ENCODE results near the gene TMEM107. TPM values are rescaled to one million over a fixed set of nuclear protein-coding genes. Genes with fewer than 3 reads are reported as not detected.
A peak's percentile ranks its signal among the peaks of the same experiment; 100 is the strongest.
"Not testable (repeated sequence)": the region's sequence is repeated elsewhere in the genome, so short reads cannot be mapped to it uniquely, and the experiment has no call there.

The TMEM107 gene
- polyA plus RNA-seq, 1 donor from 2014 or later: 35.2 TPM

DNA sequence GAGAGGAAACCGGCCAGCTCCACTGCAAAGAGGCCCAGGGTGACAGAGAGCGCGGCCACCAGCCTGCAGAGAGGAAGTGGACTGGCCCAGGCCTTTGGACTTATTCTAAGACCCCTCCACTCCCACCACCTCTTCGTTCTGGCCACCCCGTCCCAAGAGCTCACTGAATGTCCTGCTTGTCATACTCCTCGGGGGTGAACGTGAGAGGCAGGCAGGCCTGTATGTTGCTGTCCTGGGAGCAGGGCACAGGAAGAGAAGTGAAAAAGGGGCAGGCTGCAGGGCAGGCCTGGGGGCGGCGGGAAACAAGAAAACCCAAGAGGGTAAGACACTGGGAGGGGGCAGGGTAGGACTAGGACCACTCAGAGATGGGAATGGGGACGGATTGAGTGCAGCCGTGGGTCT, 384 bp downstream of the TMEM107 start:
- peaks cover 24 to 32% (median 30%) of the 10 kb centered on the region in 3 donors for H3K4me1 Mint-ChIP-seq
- peak overlapping the region; percentile 94 to 96 (median 95) for H3K27ac Mint-ChIP-seq
- H3K4me3 Mint-ChIP-seq: peak overlapping the region; percentile 87 to 99 (median 94)
- H3K9me3 Mint-ChIP-seq: no peaks in the 10 kb centered on the region
- H3K36me3 Mint-ChIP-seq: no peaks in the 10 kb centered on the region
- no peaks in the 10 kb centered on the region for H3K27me3 Mint-ChIP-seq

DNA sequence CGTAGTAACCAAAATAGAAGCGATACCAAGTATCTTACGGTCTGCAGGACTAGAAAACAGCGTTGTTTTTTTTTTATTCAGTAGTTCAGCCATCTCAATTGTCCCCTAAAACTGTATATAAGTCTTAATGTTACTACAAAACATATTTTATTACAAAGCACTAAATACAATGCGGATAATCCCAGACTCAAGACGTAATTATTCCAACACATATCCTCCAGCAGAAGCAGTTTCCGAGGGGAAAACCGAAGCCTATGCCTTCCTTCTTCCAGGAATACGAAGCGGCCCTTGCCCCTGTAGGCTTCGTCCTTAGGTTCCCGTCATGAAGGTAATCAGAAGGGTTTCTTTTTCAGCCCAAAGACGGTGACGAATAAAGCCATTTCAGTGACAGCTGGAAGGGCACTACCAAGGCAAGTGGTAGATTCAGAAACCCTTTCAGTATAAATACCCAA, 2.3 kb downstream of the TMEM107 start:
- H3K4me1 Mint-ChIP-seq: peaks cover 24 to 32% (median 29%) of the 10 kb centered on the region in 3 donors
- no peaks in the 10 kb centered on the region for H3K27me3 Mint-ChIP-seq
- H3K9me3 Mint-ChIP-seq: no peaks in the 10 kb centered on the region
- H3K27ac Mint-ChIP-seq: peak overlapping the region; percentile 96 to 100 (median 100)
- H3K36me3 Mint-ChIP-seq: no peaks in the 10 kb centered on the region
- peak overlapping the region; percentile 91 to 97 (median 94) for H3K4me3 Mint-ChIP-seq

DNA sequence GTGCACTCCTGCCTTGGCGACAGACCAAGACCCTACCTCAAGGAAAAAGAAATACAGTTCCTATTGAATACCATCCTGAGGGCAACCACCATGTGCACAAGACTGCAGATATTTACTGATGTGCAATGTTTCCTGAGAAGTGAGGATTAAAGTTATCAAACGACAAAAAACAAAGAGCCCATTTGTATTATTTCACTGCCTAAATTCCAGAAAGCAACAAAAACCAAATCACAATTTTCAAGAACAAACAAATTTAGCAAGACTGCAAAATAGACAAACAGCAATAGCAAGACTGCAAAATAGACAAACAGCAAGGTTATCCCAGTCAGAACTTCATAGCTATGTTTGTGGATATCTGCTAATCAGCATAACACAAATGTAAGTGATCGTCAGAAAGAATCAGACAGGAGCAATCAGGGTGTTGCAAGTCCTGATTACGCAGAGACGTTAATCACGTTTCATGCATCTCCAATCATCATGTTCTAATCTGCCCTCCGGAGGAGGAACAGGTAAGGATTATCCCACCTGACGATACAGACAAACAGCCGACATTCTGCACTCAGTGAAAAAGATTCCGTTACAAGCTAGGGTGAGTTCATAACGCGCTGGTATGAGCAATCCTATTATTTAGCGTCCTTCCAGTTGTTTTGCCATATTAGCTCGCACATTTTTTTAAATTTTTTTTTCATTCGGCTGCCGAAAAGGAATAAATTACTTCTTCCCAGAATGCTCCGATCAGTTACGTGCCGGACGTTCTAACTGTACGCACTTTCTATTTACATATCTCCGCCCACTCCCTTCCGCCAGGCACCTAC, 2.9 kb downstream of the TMEM107 start:
- peaks cover 24 to 32% (median 29%) of the 10 kb centered on the region in 3 donors for H3K4me1 Mint-ChIP-seq
- no peaks in the 10 kb centered on the region for H3K27me3 Mint-ChIP-seq
- H3K9me3 Mint-ChIP-seq: no peaks in the 10 kb centered on the region
- H3K4me3 Mint-ChIP-seq: peak overlapping the region; percentile 91 to 97 (median 94)
- H3K27ac Mint-ChIP-seq: peak overlapping the region; percentile 96 to 100 (median 100)
- no peaks in the 10 kb centered on the region for H3K36me3 Mint-ChIP-seq

DNA sequence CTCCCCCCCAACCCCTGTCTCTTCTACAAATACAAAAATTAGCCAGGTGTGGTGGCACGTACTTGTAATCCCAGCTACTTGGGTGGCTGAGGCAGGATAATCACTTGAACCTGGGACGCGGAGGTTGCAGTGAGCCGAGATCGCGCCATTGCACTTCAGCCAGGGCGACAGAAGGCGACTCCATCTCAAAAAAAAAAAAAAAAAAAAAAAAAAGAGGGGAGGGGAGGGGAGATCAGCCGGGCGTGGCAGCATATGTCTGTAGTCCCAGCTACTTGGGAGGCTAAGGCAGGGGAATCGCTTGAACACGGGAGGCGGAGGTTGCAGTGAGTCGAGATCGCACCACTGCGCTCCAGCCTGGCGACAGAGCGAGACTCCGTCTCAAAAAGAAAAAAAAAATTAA, 6.0 kb downstream of the TMEM107 start:
- not testable (repeated sequence) for H3K9me3 Mint-ChIP-seq, H3K4me3 Mint-ChIP-seq, H3K27me3 Mint-ChIP-seq, H3K27ac Mint-ChIP-seq, H3K36me3 Mint-ChIP-seq
- H3K4me1 Mint-ChIP-seq: peaks cover 13 to 19% (median 15%) of the 10 kb centered on the region in 3 donors

DNA sequence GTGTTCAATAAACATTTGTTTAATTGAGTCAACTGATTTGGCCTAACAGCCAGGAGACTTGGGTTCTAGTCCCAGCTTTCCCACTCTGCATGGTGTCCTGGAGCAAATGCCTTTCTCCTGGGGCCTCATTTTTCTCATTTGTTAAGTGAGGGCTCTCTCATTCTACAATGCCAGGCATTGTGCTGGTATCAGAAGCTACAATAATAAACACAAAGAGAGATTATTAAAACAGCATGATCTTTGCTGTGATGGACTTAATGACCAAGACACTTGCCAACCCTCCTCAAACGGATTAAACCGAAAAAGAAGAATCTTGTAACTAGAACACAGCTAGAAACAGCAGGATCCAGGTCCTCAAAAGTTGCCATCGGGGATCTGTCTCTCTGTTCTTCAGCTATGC, 8.7 kb downstream of the TMEM107 start:
- Mint-ChIP-seq H3K4me3 (no peak overlapping the region), H3K27me3 (no peaks in the 10 kb centered on the region), H3K36me3 (no peaks in the 10 kb centered on the region), H3K9me3 (no peaks in the 10 kb centered on the region), H3K27ac (peak overlapping the region in 1 of 3 donors; percentile 32), H3K4me1 (peaks cover 0 to 16% (median 14%) of the 10 kb centered on the region in 3 donors)

DNA sequence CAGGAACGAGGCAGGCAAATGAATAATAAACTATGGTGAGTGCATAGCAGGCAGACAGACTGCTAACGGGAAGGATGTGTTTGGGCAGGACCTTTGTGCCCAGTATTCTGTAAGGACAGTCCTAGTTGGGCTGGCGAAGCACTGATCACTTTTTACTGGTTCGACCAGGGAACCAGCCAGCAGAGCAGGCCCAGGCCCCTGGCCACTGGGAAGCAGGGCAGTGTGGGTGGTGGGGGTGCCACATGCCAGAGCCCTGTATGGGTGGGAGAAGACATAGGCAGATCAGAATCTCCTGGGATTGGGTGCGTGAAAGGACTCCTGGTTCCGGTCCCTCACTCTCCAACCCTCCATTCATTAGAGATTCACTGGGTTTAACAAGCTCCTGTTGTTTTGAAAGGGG, 9.4 kb downstream of the TMEM107 start:
- no peaks in the 10 kb centered on the region for H3K36me3 Mint-ChIP-seq
- H3K9me3 Mint-ChIP-seq: no peaks in the 10 kb centered on the region
- H3K4me1 Mint-ChIP-seq: peaks cover 0 to 15% (median 14%) of the 10 kb centered on the region in 3 donors
- H3K4me3 Mint-ChIP-seq: no peak overlapping the region
- H3K27ac Mint-ChIP-seq: peak overlapping the region in 1 of 3 donors; percentile 39
- H3K27me3 Mint-ChIP-seq: no peaks in the 10 kb centered on the region

DNA sequence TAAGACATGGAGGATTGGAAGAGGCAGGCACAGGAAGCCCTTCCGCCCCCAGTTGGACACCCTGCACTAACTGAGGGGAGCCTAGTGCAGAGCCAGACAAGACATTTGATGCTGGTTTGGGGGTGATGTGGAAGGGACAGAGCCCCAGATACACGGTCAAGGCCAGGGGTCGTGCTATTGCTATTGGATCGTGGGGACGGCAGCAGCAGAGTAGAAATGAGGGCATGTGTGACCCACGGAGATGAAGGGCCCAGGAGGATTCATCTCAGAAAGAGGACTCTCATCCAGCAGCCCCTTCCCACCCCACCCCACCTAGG, 11.4 kb downstream of the TMEM107 start:
- Mint-ChIP-seq H3K27ac (peak overlapping the region in 2 of 3 donors; percentile 91 to 95), H3K27me3 (no peaks in the 10 kb centered on the region), H3K4me1 (peaks cover 0 to 29% (median 28%) of the 10 kb centered on the region in 3 donors), H3K9me3 (no peaks in the 10 kb centered on the region), H3K36me3 (no peaks in the 10 kb centered on the region), H3K4me3 (peak overlapping the region in 3 of 4 donors; percentile 21 to 77 (median 76))

DNA sequence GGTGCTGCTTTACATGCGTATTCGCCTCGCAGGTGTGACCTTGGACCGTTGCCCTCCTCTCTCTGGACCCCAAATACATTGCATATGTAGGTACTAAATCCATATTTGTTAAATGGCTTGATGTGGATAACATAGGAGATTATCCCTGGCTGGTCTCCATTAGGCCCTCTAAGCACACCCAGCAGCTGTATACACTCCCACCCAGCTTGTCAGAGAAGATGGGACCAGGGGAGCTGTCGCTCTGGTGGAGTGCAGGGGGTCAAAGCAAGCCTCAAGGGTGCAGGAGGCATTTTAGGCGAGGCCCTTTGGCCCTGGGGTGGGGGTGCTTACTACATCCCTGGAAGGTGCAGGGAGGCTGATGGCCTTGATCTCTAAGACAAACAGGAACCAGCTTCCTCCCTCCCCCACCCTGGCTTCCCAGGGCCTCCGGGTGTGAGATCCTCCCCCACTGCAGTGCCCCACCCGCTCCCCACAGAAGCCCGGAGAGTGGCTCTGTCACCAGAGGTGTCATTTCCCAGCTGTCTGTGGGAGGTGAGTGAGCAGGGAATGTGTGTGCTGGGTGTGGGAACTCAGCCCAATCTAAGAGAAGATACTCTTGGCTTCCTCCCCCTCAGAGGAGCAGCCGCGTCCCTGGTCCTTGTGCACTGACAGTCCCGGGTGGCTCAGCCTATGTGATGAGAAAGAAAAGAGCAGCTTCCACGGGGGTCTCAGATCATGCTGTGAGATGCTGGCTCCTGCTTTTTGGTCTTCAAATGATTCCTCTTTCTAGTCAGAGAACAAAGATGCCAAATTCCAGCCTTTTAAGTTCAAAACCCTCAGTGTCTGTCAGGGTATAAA, 12.0 kb downstream of the TMEM107 start:
- Mint-ChIP-seq H3K4me3 (peak overlapping the region; percentile 76 to 95 (median 86)), H3K36me3 (no peaks in the 10 kb centered on the region), H3K4me1 (peaks cover 0 to 32% (median 29%) of the 10 kb centered on the region in 3 donors), H3K9me3 (no peaks in the 10 kb centered on the region), H3K27me3 (no peaks in the 10 kb centered on the region), H3K27ac (peak overlapping the region; percentile 91 to 95 (median 95))

DNA sequence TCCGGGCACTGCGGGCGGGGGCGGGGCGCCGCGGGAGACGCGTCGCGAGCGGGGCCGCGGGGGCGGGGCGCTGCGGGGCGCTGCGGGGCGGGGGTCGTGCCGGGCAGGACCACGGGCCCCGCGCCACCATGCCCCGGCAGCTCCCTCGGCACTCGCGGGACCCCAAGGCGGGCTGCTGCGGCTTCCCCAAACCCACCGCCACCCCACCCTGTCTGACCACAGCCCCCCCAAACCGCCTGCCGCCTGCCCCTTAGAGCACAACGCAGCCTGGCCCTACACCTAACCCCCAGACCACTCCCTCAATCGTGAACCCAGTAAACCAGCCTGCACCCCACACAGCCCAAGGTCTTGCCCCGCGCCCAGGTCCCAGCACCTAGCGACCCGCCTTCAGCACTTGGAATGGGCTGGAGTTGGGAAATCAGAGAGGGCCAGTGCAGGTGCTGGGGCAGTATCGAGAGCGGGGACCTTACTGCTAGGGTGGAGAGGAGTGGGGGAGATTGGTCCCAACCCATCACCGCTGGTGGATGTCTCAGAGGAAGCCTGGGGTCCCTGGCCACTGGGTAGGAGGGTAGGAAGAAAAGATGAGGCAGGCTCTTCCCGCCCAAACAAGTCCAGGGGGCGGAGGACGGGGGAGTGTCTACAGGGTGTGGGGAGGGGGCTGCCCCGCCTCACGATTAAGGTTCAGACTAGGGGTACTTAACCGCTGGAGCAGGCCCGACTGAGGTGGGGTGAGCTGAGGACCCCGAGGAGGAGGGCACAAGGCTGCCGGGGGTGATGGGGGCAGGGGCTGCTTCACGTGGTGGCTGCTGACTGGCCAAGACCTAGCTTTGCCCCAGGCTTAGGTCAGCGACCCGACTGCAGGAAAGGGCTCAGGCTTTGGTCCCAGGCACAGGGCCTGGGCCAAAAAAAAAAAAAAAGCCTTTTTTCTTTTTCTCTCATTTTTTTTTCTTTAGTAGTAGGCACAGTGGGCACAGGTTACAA, 12.9 kb downstream of the TMEM107 start:
- Mint-ChIP-seq H3K4me1 (peaks cover 7 to 38% (median 36%) of the 10 kb centered on the region in 3 donors), H3K4me3 (peak overlapping the region; percentile 76 to 95 (median 86)), H3K27ac (peak overlapping the region; percentile 92 to 95 (median 95)), H3K9me3 (no peaks in the 10 kb centered on the region), H3K36me3 (no peaks in the 10 kb centered on the region), H3K27me3 (no peaks in the 10 kb centered on the region)

DNA sequence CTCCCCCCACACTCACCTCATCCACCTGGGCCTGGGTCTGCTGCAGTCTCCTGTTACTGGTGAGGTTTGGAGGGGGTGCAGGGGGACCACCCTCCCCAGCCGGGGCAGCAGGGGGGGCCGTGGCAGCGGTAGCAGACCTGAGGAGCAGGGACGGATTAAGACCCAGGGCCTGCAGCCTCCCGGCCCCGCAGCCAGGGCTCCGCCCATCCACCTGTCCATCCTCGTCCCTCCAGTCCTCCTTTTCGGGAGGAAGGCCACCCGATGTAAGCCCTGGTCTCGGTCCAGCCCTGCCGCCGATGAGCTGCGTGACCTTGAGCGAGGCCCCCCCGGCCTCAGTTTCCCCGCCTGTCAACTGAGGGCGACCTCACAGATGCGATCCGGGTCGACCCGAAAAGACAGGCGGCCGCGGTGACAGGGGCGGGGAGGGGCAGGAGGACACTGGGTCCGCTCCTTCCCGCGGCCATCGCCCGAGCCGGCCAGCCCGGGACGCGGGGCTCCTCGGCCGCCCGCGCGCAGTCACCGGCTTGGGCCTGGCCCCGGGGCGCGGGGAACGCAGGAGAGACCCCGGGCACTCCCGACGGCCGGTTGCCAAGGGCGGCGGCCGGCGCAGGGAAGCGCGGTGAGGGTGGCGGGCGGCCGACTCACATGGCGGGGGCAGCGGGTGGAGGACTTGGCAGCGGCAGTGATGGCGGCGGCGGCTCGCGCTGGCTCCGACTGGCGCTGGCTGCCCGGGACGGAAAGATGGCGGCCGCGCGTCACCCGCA, 13.8 kb downstream of the TMEM107 start, which contains the start of gene VAMP2:
Gene VAMP2 (minus strand): TSS at position 716 of the 764 bp plus-strand sequence. CDS start 69 bp downstream, at position 647.
- peak within 1 kb of the TSS; percentile 92 to 95 (median 95) for H3K27ac Mint-ChIP-seq
- H3K27me3 Mint-ChIP-seq: no peaks in the 10 kb centered on the region
- no peaks in the 10 kb centered on the region for H3K36me3 Mint-ChIP-seq
- H3K4me3 Mint-ChIP-seq: peak within 1 kb of the TSS; percentile 76 to 95 (median 88)
- H3K4me1 Mint-ChIP-seq: peaks cover 7 to 40% (median 36%) of the 10 kb centered on the region in 3 donors
- no peaks in the 10 kb centered on the region for H3K9me3 Mint-ChIP-seq

DNA sequence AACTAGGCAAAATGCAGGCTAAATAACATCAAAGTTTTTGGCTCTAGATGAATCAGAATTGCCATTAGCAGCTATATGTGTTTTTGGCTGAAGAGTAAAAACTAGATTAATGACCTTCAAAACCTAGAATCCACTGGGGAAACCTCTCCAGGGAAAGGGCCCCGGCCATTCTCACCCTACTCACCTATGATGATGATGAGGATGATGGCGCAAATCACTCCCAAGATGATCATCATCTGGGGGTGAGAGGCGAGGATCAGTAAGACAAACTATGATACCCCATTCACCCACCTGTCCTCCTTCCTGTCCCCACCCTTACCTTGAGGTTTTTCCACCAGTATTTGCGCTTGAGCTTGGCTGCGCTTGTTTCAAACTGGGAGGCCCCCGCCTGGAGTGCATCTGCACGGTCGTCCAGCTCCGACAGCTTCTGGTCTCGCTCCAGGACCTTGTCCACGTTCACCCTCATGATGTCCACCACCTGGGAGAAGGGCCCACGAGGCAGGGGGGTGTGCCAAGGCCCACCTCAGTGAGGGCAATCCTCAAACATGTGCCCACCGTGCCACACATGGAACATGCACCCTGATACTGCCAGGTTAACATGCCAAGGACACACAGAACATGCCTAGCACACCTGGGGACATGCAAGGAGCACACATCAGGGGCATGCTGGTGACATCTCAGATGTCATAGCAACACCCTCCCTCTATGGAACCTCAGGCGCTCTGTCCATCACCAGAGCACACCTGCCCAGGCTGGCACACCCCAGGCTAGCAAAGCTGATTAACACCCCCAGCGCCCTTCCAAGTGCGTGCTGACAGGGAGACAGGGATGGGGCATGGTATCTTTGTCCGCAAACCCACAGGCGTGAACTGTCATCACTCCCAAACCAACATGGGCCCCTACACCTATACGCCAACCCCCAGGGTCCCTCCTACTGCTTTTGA, 14.6 kb downstream of the TMEM107 start:
- Mint-ChIP-seq H3K4me1 (peaks cover 7 to 40% (median 36%) of the 10 kb centered on the region in 3 donors), H3K27ac (peak overlapping the region; percentile 84 to 95 (median 92)), H3K36me3 (no peaks in the 10 kb centered on the region), H3K9me3 (no peaks in the 10 kb centered on the region), H3K4me3 (peak overlapping the region; percentile 76 to 94 (median 88)), H3K27me3 (no peaks in the 10 kb centered on the region)

DNA sequence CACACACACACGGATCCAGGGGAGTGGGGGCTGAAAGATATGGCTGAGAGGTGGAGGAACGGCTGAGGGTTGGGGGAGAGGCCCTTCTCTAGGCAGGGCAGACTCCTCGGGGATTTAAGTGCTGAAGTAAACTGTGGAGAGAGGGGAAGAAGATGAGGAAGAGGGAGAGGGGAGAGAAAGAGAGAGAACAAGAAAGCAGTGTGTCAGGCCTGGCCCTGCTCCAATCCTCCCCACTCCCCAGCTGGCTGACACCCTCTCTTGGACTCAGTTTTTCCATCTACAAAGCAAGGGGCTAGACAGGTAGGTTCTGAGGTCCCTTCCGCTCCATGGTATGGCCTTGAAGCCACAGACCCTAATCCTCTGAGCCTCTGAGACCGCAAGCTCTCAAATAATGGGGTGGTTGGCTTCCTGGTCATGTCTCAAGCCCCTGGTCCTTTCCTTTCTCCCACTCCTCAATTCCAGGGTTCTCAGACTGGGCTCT, 15.4 kb downstream of the TMEM107 start:
- Mint-ChIP-seq H3K4me1 (peaks cover 7 to 40% (median 36%) of the 10 kb centered on the region in 3 donors), H3K27me3 (no peaks in the 10 kb centered on the region), H3K9me3 (no peaks in the 10 kb centered on the region), H3K4me3 (peak overlapping the region; percentile 76 to 94 (median 88)), H3K27ac (peak overlapping the region; percentile 85 to 95 (median 92)), H3K36me3 (no peaks in the 10 kb centered on the region)
